GM12878 (cell line): ENCODE data around the gene COL2A1. TPM values are rescaled to one million over a fixed set of nuclear protein-coding genes. Genes with fewer than 3 reads are reported as not detected.

Experiments used
- polyA plus RNA-seq, 11 experiments: library from polyadenylated mRNA; depleted of rRNA in 4 of 11; unstranded in 6 of 11; stranded (reverse) in 5 of 11; fragments of >200 nt; fragmentation: Nextera tagmentation in 4 of 11; fragmentation: Illumina TruSeq in 1 of 11; extraction: Ambion mirVana in 4 of 11; extraction: Trizol in 1 of 11; gene quantifications; 1 replicate in 1 of 11; 2 replicates in 10 of 11; pipeline versions ENCODE4 v1.2.1 to v1.2.3, GENCODE V29; 2011 to 2016; ENCODE audit warnings: inconsistent platforms in 2 of 11, missing spikeins in 2 of 11, low read depth in 1 of 11
- total RNA-seq, 4 experiments: library from RNA; depleted of rRNA in 3 of 4; stranded (reverse); fragments of >200 nt in 3 of 4; fragmentation: Illumina TruSeq in 1 of 4; extraction: Trizol in 1 of 4; gene quantifications; 2 replicates each; pipeline versions ENCODE4 v1.2.1 to v1.2.3, GENCODE V29; 2013 to 2021

Gene COL2A1
- total and polyA plus RNA-seq, 10 of the 15 experiments (the other 5 are each of a cell fraction or from before 2014, with no cell fraction given): 0.06 to 0.67 (median 0.19) TPM; not detected in 1

Other genes starting within 250 kb of the COL2A1 start
Only the 7 nearest of the 10 such genes appear.
- 5.0 and 6.9 TPM in 2 replicates for gene HDAC7, start 184.6 kb downstream of the COL2A1 start, total RNA-seq (2014; rRNA removed)
- gene HDAC7, start 184.6 kb downstream of the COL2A1 start, total RNA-seq (2014; rRNA removed; fragmentation: Illumina TruSeq; extraction: Trizol): 3.1 and 3.9 TPM in 2 replicates
- 12.6 and 18.3 TPM in 2 replicates for gene HDAC7, start 184.6 kb downstream of the COL2A1 start, total RNA-seq (2021)
- 5.1 and 5.6 TPM in 2 replicates for gene HDAC7, start 184.6 kb downstream of the COL2A1 start, polyA plus RNA-seq (2011; rRNA removed)
- 2.5 and 6.3 TPM in 2 replicates for gene HDAC7, start 184.6 kb downstream of the COL2A1 start, polyA plus RNA-seq (2014; fragmentation: Illumina TruSeq; extraction: Trizol)
- 1 to 10 TPM in 1 of 2 experiments, under 1 TPM in 1; 0.47 to 1.3 TPM for gene HDAC7, start 184.6 kb downstream of the COL2A1 start, polyA plus RNA-seq (2014; fragmentation: Nextera tagmentation; extraction: Ambion mirVana)
- gene HDAC7, start 184.6 kb downstream of the COL2A1 start, polyA plus RNA-seq (2014; rRNA removed): 10.1 and 11.4 TPM in 2 replicates
- 1 to 10 TPM; 5.1 to 6.2 TPM for gene HDAC7, start 184.6 kb downstream of the COL2A1 start, polyA plus RNA-seq (2016; fragmentation: Nextera tagmentation; extraction: Ambion mirVana)
- 2.0 and 2.9 TPM in 2 replicates for gene VDR, start 99.5 kb downstream of the COL2A1 start, total RNA-seq (2014; rRNA removed)
- 1.7 TPM in 2 replicates for gene VDR, start 99.5 kb downstream of the COL2A1 start, total RNA-seq (2014; rRNA removed; fragmentation: Illumina TruSeq; extraction: Trizol)
- gene VDR, start 99.5 kb downstream of the COL2A1 start, total RNA-seq (2021): 3.0 and 3.8 TPM in 2 replicates
- 3.0 and 7.9 TPM in 2 replicates for gene VDR, start 99.5 kb downstream of the COL2A1 start, polyA plus RNA-seq (2011; rRNA removed)
- 4.2 and 5.0 TPM in 2 replicates for gene VDR, start 99.5 kb downstream of the COL2A1 start, polyA plus RNA-seq (2014; fragmentation: Illumina TruSeq; extraction: Trizol)
- gene VDR, start 99.5 kb downstream of the COL2A1 start, polyA plus RNA-seq (2014; fragmentation: Nextera tagmentation; extraction: Ambion mirVana): under 1 TPM; 0.27 to 0.75 TPM
- 2.9 and 3.1 TPM in 2 replicates for gene VDR, start 99.5 kb downstream of the COL2A1 start, polyA plus RNA-seq (2014; rRNA removed)
- gene VDR, start 99.5 kb downstream of the COL2A1 start, polyA plus RNA-seq (2016; fragmentation: Nextera tagmentation; extraction: Ambion mirVana): 1 to 10 TPM; 2.7 to 3.5 TPM
- gene TMEM106C, start 40.9 kb downstream of the COL2A1 start, total RNA-seq (2014; rRNA removed): 106 TPM in 2 replicates
- 97.4 and 101 TPM in 2 replicates for gene TMEM106C, start 40.9 kb downstream of the COL2A1 start, total RNA-seq (2014; rRNA removed; fragmentation: Illumina TruSeq; extraction: Trizol)
- 90.2 and 93.1 TPM in 2 replicates for gene TMEM106C, start 40.9 kb downstream of the COL2A1 start, total RNA-seq (2021)
- gene TMEM106C, start 40.9 kb downstream of the COL2A1 start, polyA plus RNA-seq (2011; rRNA removed): 215 and 280 TPM in 2 replicates
- 142 and 144 TPM in 2 replicates for gene TMEM106C, start 40.9 kb downstream of the COL2A1 start, polyA plus RNA-seq (2014; fragmentation: Illumina TruSeq; extraction: Trizol)
- gene TMEM106C, start 40.9 kb downstream of the COL2A1 start, polyA plus RNA-seq (2014; fragmentation: Nextera tagmentation; extraction: Ambion mirVana): 100 to 1,000 TPM; 190 to 236 TPM
- 114 and 130 TPM in 2 replicates for gene TMEM106C, start 40.9 kb downstream of the COL2A1 start, polyA plus RNA-seq (2014; rRNA removed)
- 100 to 1,000 TPM; 177 to 179 TPM for gene TMEM106C, start 40.9 kb downstream of the COL2A1 start, polyA plus RNA-seq (2016; fragmentation: Nextera tagmentation; extraction: Ambion mirVana)
- gene SENP1, start 101.6 kb upstream of the COL2A1 start, total RNA-seq (2014; rRNA removed): 30.0 and 35.9 TPM in 2 replicates
- gene SENP1, start 101.6 kb upstream of the COL2A1 start, total RNA-seq (2014; rRNA removed; fragmentation: Illumina TruSeq; extraction: Trizol): 36.1 and 41.1 TPM in 2 replicates
- gene SENP1, start 101.6 kb upstream of the COL2A1 start, total RNA-seq (2021): 28.2 and 29.4 TPM in 2 replicates
- gene SENP1, start 101.6 kb upstream of the COL2A1 start, polyA plus RNA-seq (2011; rRNA removed): 52.4 and 54.4 TPM in 2 replicates
- gene SENP1, start 101.6 kb upstream of the COL2A1 start, polyA plus RNA-seq (2014; fragmentation: Illumina TruSeq; extraction: Trizol): 34.8 and 39.8 TPM in 2 replicates
- gene SENP1, start 101.6 kb upstream of the COL2A1 start, polyA plus RNA-seq (2014; fragmentation: Nextera tagmentation; extraction: Ambion mirVana): 10 to 100 TPM in 1 of 2 experiments, 1 to 10 TPM in 1; 8.1 to 12.5 TPM
- gene SENP1, start 101.6 kb upstream of the COL2A1 start, polyA plus RNA-seq (2014; rRNA removed): 17.3 and 21.2 TPM in 2 replicates
- gene SENP1, start 101.6 kb upstream of the COL2A1 start, polyA plus RNA-seq (2016; fragmentation: Nextera tagmentation; extraction: Ambion mirVana): 10 to 100 TPM; 21.4 to 23.9 TPM
- 59.6 and 62.8 TPM in 2 replicates for gene PFKM, start 114.9 kb upstream of the COL2A1 start, total RNA-seq (2014; rRNA removed)
- 55.4 and 56.6 TPM in 2 replicates for gene PFKM, start 114.9 kb upstream of the COL2A1 start, total RNA-seq (2014; rRNA removed; fragmentation: Illumina TruSeq; extraction: Trizol)
- 77.5 and 80.0 TPM in 2 replicates for gene PFKM, start 114.9 kb upstream of the COL2A1 start, total RNA-seq (2021)
- gene PFKM, start 114.9 kb upstream of the COL2A1 start, polyA plus RNA-seq (2011; rRNA removed): 52.7 and 65.0 TPM in 2 replicates
- gene PFKM, start 114.9 kb upstream of the COL2A1 start, polyA plus RNA-seq (2014; fragmentation: Illumina TruSeq; extraction: Trizol): 54.1 and 57.9 TPM in 2 replicates
- 10 to 100 TPM; 27.6 to 39.0 TPM for gene PFKM, start 114.9 kb upstream of the COL2A1 start, polyA plus RNA-seq (2014; fragmentation: Nextera tagmentation; extraction: Ambion mirVana)
- gene PFKM, start 114.9 kb upstream of the COL2A1 start, polyA plus RNA-seq (2014; rRNA removed): 55.3 and 58.6 TPM in 2 replicates
- gene PFKM, start 114.9 kb upstream of the COL2A1 start, polyA plus RNA-seq (2016; fragmentation: Nextera tagmentation; extraction: Ambion mirVana): 10 to 100 TPM; 54.5 to 56.2 TPM
- 28.8 and 38.5 TPM in 2 replicates for gene ASB8, start 153.0 kb upstream of the COL2A1 start, total RNA-seq (2014; rRNA removed)
- gene ASB8, start 153.0 kb upstream of the COL2A1 start, total RNA-seq (2014; rRNA removed; fragmentation: Illumina TruSeq; extraction: Trizol): 22.8 and 23.7 TPM in 2 replicates
- 28.7 and 29.3 TPM in 2 replicates for gene ASB8, start 153.0 kb upstream of the COL2A1 start, total RNA-seq (2021)
- gene ASB8, start 153.0 kb upstream of the COL2A1 start, polyA plus RNA-seq (2011; rRNA removed): 45.5 and 48.0 TPM in 2 replicates
- gene ASB8, start 153.0 kb upstream of the COL2A1 start, polyA plus RNA-seq (2014; fragmentation: Illumina TruSeq; extraction: Trizol): 28.1 and 29.2 TPM in 2 replicates
- 10 to 100 TPM; 28.3 to 30.3 TPM for gene ASB8, start 153.0 kb upstream of the COL2A1 start, polyA plus RNA-seq (2014; fragmentation: Nextera tagmentation; extraction: Ambion mirVana)
- gene ASB8, start 153.0 kb upstream of the COL2A1 start, polyA plus RNA-seq (2014; rRNA removed): 21.2 and 25.1 TPM in 2 replicates
- 10 to 100 TPM; 30.2 to 32.4 TPM for gene ASB8, start 153.0 kb upstream of the COL2A1 start, polyA plus RNA-seq (2016; fragmentation: Nextera tagmentation; extraction: Ambion mirVana)
- gene CCDC184, start 179.2 kb upstream of the COL2A1 start, total RNA-seq (2014; rRNA removed): not detected in 2 replicates
- not detected in 2 replicates for gene CCDC184, start 179.2 kb upstream of the COL2A1 start, total RNA-seq (2014; rRNA removed; fragmentation: Illumina TruSeq; extraction: Trizol)
- not detected in 2 replicates for gene CCDC184, start 179.2 kb upstream of the COL2A1 start, total RNA-seq (2021)
- not detected in 2 replicates for gene CCDC184, start 179.2 kb upstream of the COL2A1 start, polyA plus RNA-seq (2011; rRNA removed)
- gene CCDC184, start 179.2 kb upstream of the COL2A1 start, polyA plus RNA-seq (2014; fragmentation: Illumina TruSeq; extraction: Trizol): not detected in 2 replicates
- not detected for gene CCDC184, start 179.2 kb upstream of the COL2A1 start, polyA plus RNA-seq (2014; fragmentation: Nextera tagmentation; extraction: Ambion mirVana)
- gene CCDC184, start 179.2 kb upstream of the COL2A1 start, polyA plus RNA-seq (2014; rRNA removed): not detected in 2 replicates
- not detected for gene CCDC184, start 179.2 kb upstream of the COL2A1 start, polyA plus RNA-seq (2016; fragmentation: Nextera tagmentation; extraction: Ambion mirVana)